ENCODE results near the gene SYT7.

DNA sequence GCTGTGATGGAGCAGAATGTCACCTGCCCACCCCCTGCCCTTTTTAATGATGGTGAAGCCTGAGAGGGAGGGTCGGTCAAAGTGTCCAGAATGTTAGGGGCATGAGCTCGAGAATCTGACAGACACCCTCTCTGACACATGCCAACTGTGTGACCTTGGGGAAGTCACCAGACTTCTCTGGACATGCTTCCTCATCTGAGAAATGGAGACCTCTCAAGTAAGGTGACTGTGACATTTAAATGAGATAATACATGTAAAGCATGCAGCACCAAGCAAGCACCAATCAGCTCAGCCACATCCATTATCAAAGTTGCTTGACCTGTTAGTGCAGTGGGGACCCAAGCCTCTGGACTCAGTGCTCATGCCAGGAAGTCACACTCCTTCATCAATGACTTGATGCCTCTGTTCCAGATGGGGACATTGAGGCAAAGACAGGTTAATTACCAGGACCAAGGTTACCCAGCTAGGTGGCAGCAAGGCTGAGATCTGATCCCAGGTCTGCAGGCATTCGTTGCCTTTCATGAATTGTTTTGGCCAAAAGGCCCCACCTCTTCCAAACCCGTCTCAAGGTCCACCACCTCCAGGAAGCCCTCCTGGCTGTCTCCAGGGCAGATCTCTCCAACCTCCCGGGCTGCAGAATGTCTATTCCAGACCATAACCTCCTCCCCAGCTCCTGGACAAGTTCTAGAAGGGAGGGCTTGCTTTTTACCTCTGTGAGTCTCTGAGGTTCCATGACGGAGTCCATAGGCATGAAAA is 38.8 kb upstream of the SYT7 start:
- TF ChIP-seq, protein P1, sequence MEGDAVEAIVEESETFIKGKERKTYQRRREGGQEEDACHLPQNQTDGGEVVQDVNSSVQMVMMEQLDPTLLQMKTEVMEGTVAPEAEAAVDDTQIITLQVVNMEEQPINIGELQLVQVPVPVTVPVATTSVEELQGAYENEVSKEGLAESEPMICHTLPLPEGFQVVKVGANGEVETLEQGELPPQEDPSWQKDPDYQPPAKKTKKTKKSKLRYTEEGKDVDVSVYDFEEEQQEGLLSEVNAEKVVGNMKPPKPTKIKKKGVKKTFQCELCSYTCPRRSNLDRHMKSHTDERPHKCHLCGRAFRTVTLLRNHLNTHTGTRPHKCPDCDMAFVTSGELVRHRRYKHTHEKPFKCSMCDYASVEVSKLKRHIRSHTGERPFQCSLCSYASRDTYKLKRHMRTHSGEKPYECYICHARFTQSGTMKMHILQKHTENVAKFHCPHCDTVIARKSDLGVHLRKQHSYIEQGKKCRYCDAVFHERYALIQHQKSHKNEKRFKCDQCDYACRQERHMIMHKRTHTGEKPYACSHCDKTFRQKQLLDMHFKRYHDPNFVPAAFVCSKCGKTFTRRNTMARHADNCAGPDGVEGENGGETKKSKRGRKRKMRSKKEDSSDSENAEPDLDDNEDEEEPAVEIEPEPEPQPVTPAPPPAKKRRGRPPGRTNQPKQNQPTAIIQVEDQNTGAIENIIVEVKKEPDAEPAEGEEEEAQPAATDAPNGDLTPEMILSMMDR (conservative IDR thresholded peaks at IDR 0.05; ENCODE audit: low read depth, low read length) = no peak
- no peak for TF ChIP-seq POLR2A (IDR thresholded peaks at IDR 0.05; ENCODE audit: low read depth, low read length)

All from IMR-90 (cell line).